Activated T-cell treated with anti-CD3 and anti-CD28 coated beads, Interleukin-2, amount 50 U/mL, for 4 hours (primary cell): Measurements from ENCODE around the gene MBP. TPM values are rescaled to one million over a fixed set of nuclear protein-coding genes. Genes with fewer than 3 reads are reported as not detected.

Source experiments
- ATAC-seq, 2 donors: fragments of 200-7000 bp; cut with Tn5 transposase; one replicate each; pipeline ENCODE4 v1.10.0; 2021
- DNase-seq: peaks from one replicate; pipeline ENCODE4 v3.0.0-alpha.2; 2020
- H3K27me3 Mint-ChIP-seq: one replicate; pipeline ENCODE4 v1.8.0; 2021; ENCODE audit warnings: low read depth, mixed read lengths
- H3K36me3 Mint-ChIP-seq: one replicate; pipeline ENCODE4 v1.8.0; 2022; ENCODE audit warnings: mixed read lengths; ENCODE audit not compliant: insufficient read depth
- H3K4me1 Mint-ChIP-seq: one replicate; pipeline ENCODE4 v1.8.0; 2021; ENCODE audit warnings: low read depth, mixed read lengths
- H3K4me3 Mint-ChIP-seq: one replicate; pipeline ENCODE4 v1.8.0; 2021; ENCODE audit warnings: mild to moderate bottlenecking, moderate library complexity, mixed read lengths
- H3K9me3 Mint-ChIP-seq: one replicate; pipeline ENCODE4 v1.8.0; 2021; ENCODE audit warnings: mixed read lengths
- total RNA-seq, 3 donors: library from RNA; stranded (reverse); gene quantifications; one replicate each; pipeline ENCODE4 v1.2.1, GENCODE V29; 2021

Gene MBP
- total RNA-seq, 3 donors from 2014 or later, result 28.1 to 32.9 (median 32.3) TPM

GRCh38 chr18:77098538-77099174 is 33.9 kb downstream of the MBP start:
- H3K4me1 Mint-ChIP-seq, result peaks cover 83% of the 10 kb centered on the region
- DNase-seq, result no peak
- peaks cover 35% of the 10 kb centered on the region for H3K36me3 Mint-ChIP-seq
- no peaks in the 10 kb centered on the region for H3K27me3 Mint-ChIP-seq
- no peaks in the 10 kb centered on the region for H3K9me3 Mint-ChIP-seq
- no peak overlapping the region for H3K4me3 Mint-ChIP-seq
- ATAC-seq, result no peak

- no peaks in the 10 kb centered on the region for H3K27me3 Mint-ChIP-seq
- DNase-seq (no peak), ATAC-seq (no peak)
- H3K36me3 Mint-ChIP-seq, result peaks cover 32% of the 10 kb centered on the region
- H3K4me1 Mint-ChIP-seq, result peaks cover 81% of the 10 kb centered on the region
- no peaks in the 10 kb centered on the region for H3K9me3 Mint-ChIP-seq
- no peak overlapping the region for H3K4me3 Mint-ChIP-seq
These were observed 34.6 kb downstream of the MBP start for GRCh38 chr18:77098029-77098428.

GRCh38 chr18:77096936-77097886 is 35.4 kb downstream of the MBP start:
- ATAC-seq (no peak), DNase-seq (no peak)
- peaks cover 85% of the 10 kb centered on the region for H3K4me1 Mint-ChIP-seq
- no peaks in the 10 kb centered on the region for H3K27me3 Mint-ChIP-seq
- H3K36me3 Mint-ChIP-seq, result peaks cover 32% of the 10 kb centered on the region
- no peak overlapping the region for H3K4me3 Mint-ChIP-seq
- H3K9me3 Mint-ChIP-seq, result no peaks in the 10 kb centered on the region

- peaks cover 32% of the 10 kb centered on the region for H3K36me3 Mint-ChIP-seq
- DNase-seq (no peak), ATAC-seq (no peak)
- no peaks in the 10 kb centered on the region for H3K27me3 Mint-ChIP-seq
- peaks cover 80% of the 10 kb centered on the region for H3K4me1 Mint-ChIP-seq
- H3K4me3 Mint-ChIP-seq, result no peak overlapping the region
- H3K9me3 Mint-ChIP-seq, result no peaks in the 10 kb centered on the region
These were observed 36.9 kb downstream of the MBP start for GRCh38 chr18:77095391-77096371.

- Mint-ChIP-seq H3K4me3 (no peak overlapping the region), H3K9me3 (no peaks in the 10 kb centered on the region), H3K4me1 (peaks cover 73% of the 10 kb centered on the region), H3K36me3 (peaks cover 35% of the 10 kb centered on the region), H3K27me3 (no peaks in the 10 kb centered on the region)
- no peak for ATAC-seq
- no peak for DNase-seq
These were observed 39.0 kb downstream of the MBP start for GRCh38 chr18:77093586-77093985.

GRCh38 chr18:77093067-77093430 is 39.5 kb downstream of the MBP start:
- Mint-ChIP-seq H3K4me3 (no peak overlapping the region), H3K27me3 (no peaks in the 10 kb centered on the region), H3K9me3 (no peaks in the 10 kb centered on the region), H3K4me1 (peaks cover 68% of the 10 kb centered on the region), H3K36me3 (peaks cover 33% of the 10 kb centered on the region)
- DNase-seq (no peak), ATAC-seq (no peak)

- H3K4me3 Mint-ChIP-seq, result peak overlapping the region; percentile 14
- DNase-seq (no peak), ATAC-seq (no peak)
- no peaks in the 10 kb centered on the region for H3K27me3 Mint-ChIP-seq
- H3K36me3 Mint-ChIP-seq, result peaks cover 31% of the 10 kb centered on the region
- H3K4me1 Mint-ChIP-seq, result peaks cover 63% of the 10 kb centered on the region
- no peaks in the 10 kb centered on the region for H3K9me3 Mint-ChIP-seq
These were observed 40.2 kb downstream of the MBP start for GRCh38 chr18:77092104-77093066.

- Mint-ChIP-seq H3K4me3 (no peak overlapping the region), H3K9me3 (no peaks in the 10 kb centered on the region), H3K27me3 (no peaks in the 10 kb centered on the region), H3K4me1 (peaks cover 66% of the 10 kb centered on the region), H3K36me3 (peaks cover 34% of the 10 kb centered on the region)
- DNase-seq (no peak), ATAC-seq (no peak)
These were observed 41.2 kb downstream of the MBP start for GRCh38 chr18:77091366-77091765.

GRCh38 chr18:77090546-77091174 is 41.9 kb downstream of the MBP start:
- DNase-seq (no peak), ATAC-seq (no peak)
- Mint-ChIP-seq H3K27me3 (no peaks in the 10 kb centered on the region), H3K4me1 (peaks cover 67% of the 10 kb centered on the region), H3K4me3 (no peak overlapping the region), H3K9me3 (no peaks in the 10 kb centered on the region), H3K36me3 (peaks cover 34% of the 10 kb centered on the region)

GRCh38 chr18:77089723-77090285 is 42.8 kb downstream of the MBP start:
- Mint-ChIP-seq H3K27me3 (no peaks in the 10 kb centered on the region), H3K4me1 (peaks cover 66% of the 10 kb centered on the region), H3K4me3 (no peak overlapping the region), H3K9me3 (no peaks in the 10 kb centered on the region), H3K36me3 (peaks cover 26% of the 10 kb centered on the region)
- ATAC-seq (no peak), DNase-seq (no peak)

GRCh38 chr18:77088963-77089722 is 43.4 kb downstream of the MBP start:
- Mint-ChIP-seq H3K4me1 (peaks cover 66% of the 10 kb centered on the region), H3K27me3 (no peaks in the 10 kb centered on the region), H3K36me3 (peaks cover 27% of the 10 kb centered on the region), H3K4me3 (no peak overlapping the region), H3K9me3 (no peaks in the 10 kb centered on the region)
- no peak for ATAC-seq
- DNase-seq, result no peak

- H3K4me1 Mint-ChIP-seq, result peaks cover 69% of the 10 kb centered on the region
- peaks cover 27% of the 10 kb centered on the region for H3K36me3 Mint-ChIP-seq
- H3K9me3 Mint-ChIP-seq, result no peaks in the 10 kb centered on the region
- no peaks in the 10 kb centered on the region for H3K27me3 Mint-ChIP-seq
- ATAC-seq, result no peak
- DNase-seq, result no peak
- H3K4me3 Mint-ChIP-seq, result no peak overlapping the region
These were observed 45.0 kb downstream of the MBP start for GRCh38 chr18:77087393-77088141.
